Stimulated activated CD8-positive, alpha-beta memory T cell treated with anti-CD3 and anti-CD28 coated beads, Interleukin-7, amount 100 ng/mL, for 4 hours (primary cell): Measurements from ENCODE around the gene AMIGO2.
"Not testable (repeated sequence)": the region's sequence is repeated elsewhere in the genome, so short reads cannot be mapped to it uniquely, and the experiment has no call there.

Experiments
- DNase-seq, 2 donors: peaks; one replicate each; pipeline ENCODE4 v3.0.0-alpha.2; 2020; ENCODE audit warnings: low read depth in 2 of 2

AMIGO2 gene, protein sequence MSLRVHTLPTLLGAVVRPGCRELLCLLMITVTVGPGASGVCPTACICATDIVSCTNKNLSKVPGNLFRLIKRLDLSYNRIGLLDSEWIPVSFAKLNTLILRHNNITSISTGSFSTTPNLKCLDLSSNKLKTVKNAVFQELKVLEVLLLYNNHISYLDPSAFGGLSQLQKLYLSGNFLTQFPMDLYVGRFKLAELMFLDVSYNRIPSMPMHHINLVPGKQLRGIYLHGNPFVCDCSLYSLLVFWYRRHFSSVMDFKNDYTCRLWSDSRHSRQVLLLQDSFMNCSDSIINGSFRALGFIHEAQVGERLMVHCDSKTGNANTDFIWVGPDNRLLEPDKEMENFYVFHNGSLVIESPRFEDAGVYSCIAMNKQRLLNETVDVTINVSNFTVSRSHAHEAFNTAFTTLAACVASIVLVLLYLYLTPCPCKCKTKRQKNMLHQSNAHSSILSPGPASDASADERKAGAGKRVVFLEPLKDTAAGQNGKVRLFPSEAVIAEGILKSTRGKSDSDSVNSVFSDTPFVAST

DNA sequence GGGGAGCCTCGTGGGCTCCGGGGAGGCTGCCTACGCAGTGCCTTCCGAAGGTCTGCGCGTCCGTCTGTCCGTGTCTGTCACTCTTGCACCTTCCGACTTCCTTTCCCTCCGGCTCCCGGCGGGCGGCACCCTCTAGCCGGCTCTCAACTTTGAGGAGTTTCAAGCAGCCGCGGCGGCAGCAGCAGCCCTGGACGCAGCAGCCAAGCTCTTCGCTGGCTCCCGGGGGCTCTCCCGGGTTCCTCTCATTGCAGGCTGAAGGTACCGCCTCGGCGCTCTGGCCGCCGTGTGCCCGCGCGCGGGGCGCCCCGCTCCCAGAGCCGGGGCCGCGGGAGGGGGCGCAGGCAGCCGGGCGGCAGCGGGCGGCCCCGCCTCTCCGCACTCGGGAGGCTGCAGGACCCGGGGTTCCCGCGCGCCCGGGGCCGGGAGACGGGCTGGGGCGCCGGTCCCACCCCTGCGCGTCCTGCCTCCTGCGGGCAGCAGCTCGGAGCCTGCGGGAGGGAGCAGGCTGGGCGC lies at the start of gene AMIGO2, which contains the start of gene PCED1B:
AMIGO2 (minus strand) TSS at position 492 of the 513 bp plus-strand sequence. CDS start 957 bp downstream, outside the sequence.
PCED1B (plus strand) TSS at position 154 of the 513 bp plus-strand sequence. CDS start 155,443 bp downstream, outside the sequence.
- DNase-seq: peak; percentile 46 to 62

GRCh38 chr12:47126246-47126645 lies 46.5 kb upstream of the AMIGO2 start:
- no peak for DNase-seq

DNA sequence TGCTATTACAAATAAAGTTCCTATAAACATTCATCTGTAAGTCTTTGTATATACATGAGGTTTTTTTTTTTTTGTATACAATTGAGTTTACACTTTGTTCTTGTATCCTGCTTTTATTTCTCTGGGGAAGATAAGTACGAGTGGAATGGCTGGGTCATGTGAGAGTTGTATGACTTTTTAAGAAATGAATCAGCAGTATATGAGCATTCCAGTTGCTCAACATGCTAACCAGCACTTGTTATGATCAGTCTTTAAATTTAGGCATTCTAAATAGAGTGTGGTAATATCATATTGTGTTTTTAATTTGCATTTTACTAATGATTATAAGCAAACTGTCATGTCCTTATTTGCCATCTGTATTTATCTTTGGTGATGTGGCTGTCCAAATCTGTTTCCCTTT lies 44.7 kb upstream of the AMIGO2 start:
- DNase-seq: no peak

- no peak for DNase-seq
Measured at GRCh38 chr12:47123730-47124129, 44.0 kb upstream of the AMIGO2 start.

DNA sequence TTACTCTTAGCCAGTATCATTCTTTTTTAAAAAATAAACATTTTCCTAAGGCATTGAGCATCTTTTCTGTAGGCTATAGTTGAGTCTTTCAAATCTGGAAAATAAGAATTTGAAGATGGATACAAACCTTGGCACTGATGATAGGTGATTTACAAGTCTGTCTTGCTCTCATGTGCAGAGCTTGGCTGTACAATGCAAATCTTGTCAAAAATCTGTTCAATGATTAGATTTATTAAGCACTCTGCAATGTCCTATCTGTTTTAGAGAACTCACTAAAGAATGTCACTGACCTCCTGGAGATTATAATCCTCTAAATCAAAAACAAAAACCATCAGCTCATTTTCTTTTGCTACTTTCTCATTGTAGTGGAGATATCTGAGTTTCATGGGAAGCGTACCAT lies 42.8 kb upstream of the AMIGO2 start:
- DNase-seq: no peak

DNA sequence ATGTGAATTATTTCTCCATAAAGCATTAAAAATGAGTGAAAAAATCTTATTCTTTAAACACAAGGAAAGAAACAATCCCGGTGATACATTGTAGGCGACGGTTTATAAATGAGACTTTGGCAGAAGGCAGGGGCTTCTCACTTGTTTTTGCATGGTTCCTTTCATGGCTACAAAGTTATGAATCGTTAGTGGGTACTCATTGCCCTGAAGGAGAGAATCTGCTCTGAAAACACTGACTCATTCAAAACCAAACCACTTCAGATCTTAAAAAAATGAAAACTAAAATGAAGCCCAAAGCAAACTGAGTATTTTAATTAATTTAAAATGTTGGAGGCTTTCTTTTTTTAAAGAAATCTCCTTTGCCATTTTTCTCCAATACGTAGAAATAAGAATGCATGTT lies 41.4 kb upstream of the AMIGO2 start:
- no peak for DNase-seq

DNA sequence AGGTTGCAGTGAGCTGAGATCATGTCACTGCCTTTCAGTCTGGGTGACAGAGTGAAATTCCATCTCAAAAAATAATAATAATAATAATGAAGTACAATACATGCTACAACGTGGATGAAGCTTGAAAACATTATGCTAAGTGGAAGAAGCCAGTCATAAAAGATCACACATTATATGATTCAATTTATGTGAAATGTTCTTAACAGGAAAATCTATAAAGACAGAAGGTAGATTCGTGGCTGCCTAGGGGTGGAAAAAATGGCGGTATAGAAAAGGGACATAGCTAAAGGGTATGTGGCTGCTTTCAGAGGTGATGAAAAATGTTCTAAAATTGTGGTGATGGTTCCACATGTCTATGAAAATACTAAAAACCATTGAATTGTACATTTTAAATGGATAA lies 41.0 kb upstream of the AMIGO2 start:
- DNase-seq: no peak

- DNase-seq: not testable (repeated sequence)
Measured at GRCh38 chr12:47117305-47117704, 37.5 kb upstream of the AMIGO2 start.

GRCh38 chr12:47114481-47114892 lies 34.7 kb upstream of the AMIGO2 start:
- no peak for DNase-seq

GRCh38 chr12:47112679-47113078 lies 32.9 kb upstream of the AMIGO2 start:
- no peak for DNase-seq

DNA sequence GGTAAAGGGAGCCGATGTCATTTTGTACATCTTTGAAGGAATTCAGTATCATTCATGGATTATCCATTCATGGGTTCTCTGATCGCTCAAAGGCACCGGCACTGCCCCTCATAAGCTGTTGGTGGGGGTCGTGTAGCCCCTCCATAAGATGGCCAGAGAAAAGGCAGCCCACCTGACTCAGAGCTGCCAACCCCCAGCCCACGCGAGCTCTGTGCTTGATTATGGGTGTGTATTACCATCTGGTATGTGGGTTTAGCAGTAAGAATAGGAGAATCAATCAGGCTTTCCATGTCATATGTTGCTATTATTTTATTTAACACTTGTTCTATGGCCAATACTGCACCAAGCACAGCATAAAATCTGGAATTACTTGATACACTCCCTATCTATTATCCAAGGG lies 32.1 kb upstream of the AMIGO2 start:
- no peak for DNase-seq

GRCh38 chr12:47111392-47111778 lies 31.6 kb upstream of the AMIGO2 start:
- no peak for DNase-seq

DNA sequence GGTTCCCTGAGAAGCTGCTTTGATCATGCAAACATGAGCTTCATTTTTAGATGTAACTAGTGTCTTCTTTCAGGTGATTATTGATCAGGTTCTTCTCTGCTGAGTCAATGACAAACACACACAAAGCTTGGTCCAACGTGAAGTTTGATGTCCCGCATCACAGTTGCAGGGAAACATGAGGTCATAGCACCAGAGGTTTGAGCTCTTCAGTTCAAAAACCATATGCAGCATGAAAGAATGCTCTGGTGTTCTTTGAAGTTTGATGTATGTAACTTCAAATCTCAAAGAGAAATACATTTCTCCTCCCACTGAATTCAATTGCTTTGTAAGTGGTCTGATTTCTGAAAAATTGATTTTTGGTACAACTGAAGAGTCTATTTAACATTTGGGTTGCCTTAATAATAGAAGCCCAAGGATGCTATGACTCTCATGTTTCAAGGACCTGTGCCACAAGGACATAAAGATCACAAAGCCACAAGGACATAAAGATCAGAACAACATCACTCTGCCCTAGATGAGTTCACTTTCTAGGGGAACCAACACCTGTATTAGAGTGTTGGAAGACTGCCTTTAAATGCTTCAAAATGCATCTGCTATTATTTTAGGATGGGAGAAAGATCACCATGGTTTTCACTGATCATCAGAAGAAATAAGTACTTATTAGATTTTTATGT lies 31.1 kb upstream of the AMIGO2 start:
- DNase-seq: no peak

- no peak for DNase-seq
Measured at GRCh38 chr12:47110011-47110541, 30.3 kb upstream of the AMIGO2 start.

DNA sequence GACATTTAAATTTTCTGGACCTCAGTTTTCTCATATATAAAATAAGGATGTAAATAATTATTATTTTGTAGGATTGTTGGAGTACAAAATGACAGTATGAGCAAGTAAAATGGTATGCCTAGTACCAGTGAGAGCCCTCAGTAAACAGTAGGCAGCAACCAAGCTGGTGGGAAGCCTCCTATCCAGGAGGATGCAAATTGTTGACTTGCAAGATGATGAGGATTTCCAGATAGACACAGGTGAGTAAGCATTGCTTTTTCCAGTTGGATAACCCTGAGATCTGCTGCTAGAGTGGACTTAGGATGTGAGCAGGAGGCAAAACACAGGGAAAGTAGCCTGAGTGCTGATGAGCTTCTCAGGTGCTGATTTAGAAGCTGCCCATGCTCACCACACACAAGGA lies 28.2 kb upstream of the AMIGO2 start:
- no peak for DNase-seq

DNA sequence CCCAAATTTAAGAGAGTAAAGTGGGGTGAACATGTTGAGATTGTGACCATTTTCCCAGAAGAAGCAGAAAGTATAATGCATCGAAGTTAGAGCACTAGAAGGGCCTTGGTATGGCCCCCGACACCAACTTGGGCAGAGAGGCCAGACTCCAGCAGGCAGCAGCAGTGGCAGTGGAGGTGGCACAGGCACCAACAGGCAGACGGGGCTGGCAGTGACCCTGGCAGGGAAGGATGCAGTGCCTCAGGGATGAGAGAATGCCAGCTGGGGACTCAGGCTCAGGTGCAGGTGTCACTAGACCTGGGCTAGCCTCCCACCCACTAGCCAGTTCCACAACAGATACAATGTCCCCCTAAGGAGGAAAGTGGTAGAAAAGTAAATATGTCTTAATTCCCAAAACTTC lies 27.7 kb upstream of the AMIGO2 start:
- no peak for DNase-seq

GRCh38 chr12:47105914-47106674 lies 26.3 kb upstream of the AMIGO2 start:
- no peak for DNase-seq

DNA sequence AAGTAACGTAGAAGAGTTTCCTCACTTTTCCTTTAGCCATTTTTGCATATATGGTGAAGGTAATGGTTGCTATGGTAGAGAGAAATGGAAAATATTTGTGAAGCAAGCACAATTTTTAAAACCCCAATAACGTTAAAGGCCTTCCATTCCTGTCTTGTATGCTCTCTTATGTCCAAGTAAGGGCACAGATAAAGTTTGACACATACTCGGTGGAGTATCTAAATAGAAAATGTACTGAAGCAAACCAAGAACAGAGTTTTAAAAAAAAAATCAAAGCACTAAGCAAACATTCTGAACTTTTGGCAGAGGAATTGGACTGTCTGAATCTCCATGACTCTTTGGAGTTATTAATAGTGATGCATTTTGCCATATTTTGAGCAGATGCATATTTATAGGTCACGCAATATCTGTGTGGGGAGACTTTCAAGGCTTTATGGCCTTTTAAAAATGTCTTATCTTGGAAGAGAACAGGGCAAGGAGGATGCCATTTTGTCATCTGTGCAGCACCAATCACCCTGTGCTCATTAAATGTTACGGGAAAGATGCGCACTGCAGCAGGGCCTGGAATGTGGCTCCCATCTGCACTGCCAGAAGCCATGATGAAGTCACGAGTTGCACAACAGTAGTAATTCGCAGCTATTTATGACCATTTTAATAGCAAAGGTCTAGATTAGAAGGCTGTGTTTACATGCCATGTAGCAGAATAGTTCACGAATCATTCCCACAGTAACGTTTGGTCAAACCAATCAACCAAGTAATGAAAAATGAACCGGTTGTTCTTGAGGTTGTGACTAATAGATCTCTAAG lies 23.3 kb upstream of the AMIGO2 start:
- no peak for DNase-seq

DNA sequence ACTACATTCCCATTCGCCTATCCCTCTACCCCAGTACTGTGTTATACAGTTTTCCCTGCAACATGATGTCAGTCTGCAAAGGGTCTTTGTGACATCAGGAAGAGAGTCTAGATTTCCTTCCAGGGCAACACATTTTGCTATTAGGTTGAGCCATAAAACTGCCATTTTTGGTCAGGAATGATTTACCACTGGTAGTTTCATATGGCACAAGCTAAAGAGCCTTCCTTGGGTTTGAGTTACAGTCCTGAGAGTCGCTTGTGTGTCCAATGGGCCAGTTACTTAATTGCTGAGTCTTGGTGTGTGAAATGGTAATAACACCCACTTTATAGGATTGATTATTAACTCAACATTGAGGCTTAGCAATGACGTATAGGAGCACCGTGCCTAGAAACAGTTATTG lies 22.6 kb upstream of the AMIGO2 start:
- no peak for DNase-seq

- no peak for DNase-seq
Measured at GRCh38 chr12:47100160-47100559, 20.4 kb upstream of the AMIGO2 start.

GRCh38 chr12:47099610-47100009 lies 19.9 kb upstream of the AMIGO2 start:
- no peak for DNase-seq
